Osteoblast (primary cell): ENCODE results near the gene P3H3. TPM values are rescaled to one million over a fixed set of nuclear protein-coding genes. Genes with fewer than 3 reads are reported as not detected.
"Not testable (repeated sequence)": the region's sequence is repeated elsewhere in the genome, so short reads cannot be mapped to it uniquely, and the experiment has no call there.

Source experiments
- DNase-seq: peaks from one replicate; pipeline ENCODE4 v3.0.0; 2011; ENCODE audit warnings: low spot score, mixed read lengths; ENCODE audit not compliant: insufficient read length; ENCODE audit errors: missing footprints
- H2AFZ ChIP-seq: 2 replicates; pipeline ENCODE4 v1.6.0; 2011; ENCODE audit warnings: mild to moderate bottlenecking, low read length
- H3K27ac ChIP-seq: 2 replicates; pipeline ENCODE4 v1.5.1; 2011; ENCODE audit warnings: mild to moderate bottlenecking, low read depth, low read length, moderate library complexity
- H3K27me3 ChIP-seq: 2 replicates; pipeline ENCODE4 v1.6.0; 2012; ENCODE audit warnings: mild to moderate bottlenecking, control low read depth, inconsistent platforms, low read length, moderate library complexity; ENCODE audit not compliant: insufficient read depth
- H3K36me3 ChIP-seq: 2 replicates; pipeline ENCODE4 v1.5.1; 2011; ENCODE audit warnings: mild to moderate bottlenecking, low read length, control low read depth, moderate library complexity; ENCODE audit not compliant: insufficient read depth
- H3K4me1 ChIP-seq: 2 replicates; pipeline ENCODE4 v1.5.1; 2011; ENCODE audit warnings: mild to moderate bottlenecking, low read length, control low read depth, moderate library complexity; ENCODE audit not compliant: insufficient read depth
- H3K4me2 ChIP-seq: 2 replicates; pipeline ENCODE4 v1.6.0; 2011; ENCODE audit warnings: mild to moderate bottlenecking, low read length; ENCODE audit not compliant: insufficient read depth
- H3K4me3 ChIP-seq: fragments of 200-600 bp; sonication (generic); 3 replicates; pipeline ENCODE4 v1.5.1; 2012; ENCODE audit warnings: mild to moderate bottlenecking, low read length, inconsistent platforms; ENCODE audit not compliant: insufficient read depth
- H3K79me2 ChIP-seq: 2 replicates; pipeline ENCODE4 v1.6.0; 2012; ENCODE audit warnings: mild to moderate bottlenecking, low read length, control low read depth, inconsistent platforms; ENCODE audit not compliant: insufficient read depth
- H3K9me3 ChIP-seq: 2 replicates; pipeline ENCODE4 v1.5.1; 2011; ENCODE audit warnings: low read depth, low read length, control low read depth
- H4K20me1 ChIP-seq: 2 replicates; pipeline ENCODE4 v1.6.0; 2012; ENCODE audit warnings: mild to moderate bottlenecking, low read length, control low read depth; ENCODE audit not compliant: insufficient read depth
- total RNA-seq: library from RNA; depleted of rRNA; stranded (reverse); fragments of >200 nt; gene quantifications from 2 replicates; pipeline ENCODE4 v1.2.3, GENCODE V29; 2012
- TF ChIP-seq, protein P1 (sequence below): IDR thresholded peaks from 2 replicates; pipeline ENCODE4 v1.5.1; 2011; ENCODE audit warnings: mild to moderate bottlenecking, low read depth, low read length, moderate library complexity; ENCODE audit errors: extremely low read depth

P3H3 gene
- total RNA-seq, 1 donor, result 130 TPM

DNA sequence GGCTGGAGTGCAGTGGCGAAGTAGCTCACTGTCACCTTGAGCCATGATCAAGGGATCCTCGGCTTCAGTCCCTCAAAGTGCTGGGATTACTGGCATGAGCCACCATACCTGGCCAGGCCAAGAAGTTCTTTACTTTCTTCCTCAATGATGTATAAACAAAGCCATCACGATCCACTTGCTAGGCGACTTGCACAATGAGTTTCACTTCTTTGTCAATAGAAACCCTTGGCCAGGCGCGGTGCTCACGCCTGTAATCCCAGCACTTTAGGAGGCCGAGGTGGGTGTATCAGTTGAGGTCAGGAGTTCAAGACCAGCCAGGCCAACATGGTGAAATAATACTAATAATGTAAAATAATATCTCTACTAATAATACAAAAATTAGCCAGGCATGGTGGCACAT is 59.3 kb downstream of the P3H3 start:
- peaks cover 9% of the 10 kb centered on the region for H3K4me1 ChIP-seq
- no peak overlapping the region for H3K4me3 ChIP-seq
- H4K20me1 ChIP-seq, result no peaks in the 10 kb centered on the region
- H3K4me2 ChIP-seq, result no peak overlapping the region
- H2AFZ ChIP-seq, result no peak overlapping the region
- H3K36me3 ChIP-seq, result peaks cover 11% of the 10 kb centered on the region
- DNase-seq, result no peak
- H3K9me3 ChIP-seq, result no peaks in the 10 kb centered on the region
- TF ChIP-seq, protein P1, sequence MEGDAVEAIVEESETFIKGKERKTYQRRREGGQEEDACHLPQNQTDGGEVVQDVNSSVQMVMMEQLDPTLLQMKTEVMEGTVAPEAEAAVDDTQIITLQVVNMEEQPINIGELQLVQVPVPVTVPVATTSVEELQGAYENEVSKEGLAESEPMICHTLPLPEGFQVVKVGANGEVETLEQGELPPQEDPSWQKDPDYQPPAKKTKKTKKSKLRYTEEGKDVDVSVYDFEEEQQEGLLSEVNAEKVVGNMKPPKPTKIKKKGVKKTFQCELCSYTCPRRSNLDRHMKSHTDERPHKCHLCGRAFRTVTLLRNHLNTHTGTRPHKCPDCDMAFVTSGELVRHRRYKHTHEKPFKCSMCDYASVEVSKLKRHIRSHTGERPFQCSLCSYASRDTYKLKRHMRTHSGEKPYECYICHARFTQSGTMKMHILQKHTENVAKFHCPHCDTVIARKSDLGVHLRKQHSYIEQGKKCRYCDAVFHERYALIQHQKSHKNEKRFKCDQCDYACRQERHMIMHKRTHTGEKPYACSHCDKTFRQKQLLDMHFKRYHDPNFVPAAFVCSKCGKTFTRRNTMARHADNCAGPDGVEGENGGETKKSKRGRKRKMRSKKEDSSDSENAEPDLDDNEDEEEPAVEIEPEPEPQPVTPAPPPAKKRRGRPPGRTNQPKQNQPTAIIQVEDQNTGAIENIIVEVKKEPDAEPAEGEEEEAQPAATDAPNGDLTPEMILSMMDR, result no peak
- H3K79me2 ChIP-seq, result no peaks in the 10 kb centered on the region
- H3K27me3 ChIP-seq, result no peaks in the 10 kb centered on the region
- H3K27ac ChIP-seq, result no peak overlapping the region

DNA sequence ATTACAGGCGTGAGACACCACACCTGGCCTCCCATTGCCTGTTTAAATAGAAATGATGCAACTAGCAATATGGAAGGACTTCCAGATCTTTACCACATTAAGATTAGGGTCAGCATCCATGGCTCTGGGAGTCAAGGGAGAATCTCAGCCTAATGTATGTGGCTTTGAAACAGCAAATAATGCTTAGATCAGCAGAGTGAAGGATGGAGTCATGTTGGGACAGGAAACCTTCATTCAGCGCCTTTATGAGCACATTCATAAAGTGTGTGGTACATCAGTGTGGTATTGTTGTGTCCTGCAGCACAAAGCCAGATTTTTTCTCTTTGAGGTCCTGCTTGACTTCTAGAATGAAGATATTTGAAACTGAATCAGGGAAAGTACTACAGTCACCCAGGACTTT is 60.2 kb downstream of the P3H3 start:
- DNase-seq, result no peak
- H3K27ac ChIP-seq, result no peak overlapping the region

DNA sequence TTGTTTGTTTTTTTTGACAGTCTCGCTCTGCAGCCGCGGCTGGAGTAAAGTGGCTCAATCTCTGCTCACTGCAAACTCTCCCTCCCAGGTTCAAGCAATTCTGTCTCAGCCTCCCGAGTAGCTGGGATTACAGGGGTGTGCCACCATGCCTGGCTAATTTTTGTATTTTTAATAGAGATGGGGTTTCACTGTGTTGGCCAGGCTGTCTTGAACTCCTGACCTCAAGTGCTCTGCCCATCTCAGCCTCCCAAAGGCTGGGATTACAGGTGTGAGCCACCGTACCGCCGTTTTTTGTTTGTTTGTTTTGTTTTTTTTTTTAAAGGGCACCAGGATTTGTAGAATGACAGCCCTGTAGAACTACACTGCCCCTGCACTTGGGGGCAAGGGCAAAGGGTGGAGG is 60.6 kb downstream of the P3H3 start:
- not testable (repeated sequence) for H3K27ac ChIP-seq, H3K9me3 ChIP-seq, H3K27me3 ChIP-seq, DNase-seq, H4K20me1 ChIP-seq, H3K4me1 ChIP-seq, H3K4me2 ChIP-seq, H3K79me2 ChIP-seq, H2AFZ ChIP-seq, H3K4me3 ChIP-seq, H3K36me3 ChIP-seq

More for the DNA sequence above, 60.2 kb downstream of the P3H3 start:
- H3K4me2 ChIP-seq, result no peak overlapping the region
- peaks cover 9% of the 10 kb centered on the region for H3K4me1 ChIP-seq
- peaks cover 11% of the 10 kb centered on the region for H3K36me3 ChIP-seq
- H4K20me1 ChIP-seq, result no peaks in the 10 kb centered on the region
- H3K9me3 ChIP-seq, result no peaks in the 10 kb centered on the region
- no peak overlapping the region for H3K4me3 ChIP-seq
- H2AFZ ChIP-seq, result no peak overlapping the region
- no peaks in the 10 kb centered on the region for H3K27me3 ChIP-seq
- TF ChIP-seq, protein P1, result no peak
- no peaks in the 10 kb centered on the region for H3K79me2 ChIP-seq

Other genes with a start within 250 kb of the P3H3 start
- gene CHD4, start 221.0 kb upstream of the P3H3 start, total RNA-seq, result 238 and 259 TPM in 2 replicates
- under 0.01 TPM in 1 of 2 replicates, not detected in the other for gene LPAR5, start 192.4 kb upstream of the P3H3 start, total RNA-seq
- under 0.01 and 0.36 TPM in 2 replicates for gene ACRBP, start 181.0 kb upstream of the P3H3 start, total RNA-seq
- 46.9 and 53.6 TPM in 2 replicates for gene ING4, start 165.3 kb upstream of the P3H3 start, total RNA-seq
- 19.9 and 22.4 TPM in 2 replicates for gene ZNF384, start 139.0 kb upstream of the P3H3 start, total RNA-seq
- not detected in 2 replicates for gene PIANP, start 127.6 kb upstream of the P3H3 start, total RNA-seq
- 91.9 and 98.8 TPM in 2 replicates for gene COPS7A, start 104.4 kb upstream of the P3H3 start, total RNA-seq
- 118 and 138 TPM in 2 replicates for gene MLF2, start 75.3 kb upstream of the P3H3 start, total RNA-seq
- 70.4 and 72.7 TPM in 2 replicates for gene PTMS, start 62.0 kb upstream of the P3H3 start, total RNA-seq
- gene LAG3, start 55.9 kb upstream of the P3H3 start, total RNA-seq, result not detected in 2 replicates
- 10.9 and 15.0 TPM in 2 replicates for gene CD4, start 38.9 kb upstream of the P3H3 start, total RNA-seq
- gene GPR162, start 6.6 kb upstream of the P3H3 start, total RNA-seq, result 1.4 and 5.0 TPM in 2 replicates
- 1.4 and 2.7 TPM in 2 replicates for gene GNB3, start 12.5 kb downstream of the P3H3 start, total RNA-seq
- 4.0 and 5.0 TPM in 2 replicates for gene CDCA3, start 22.9 kb downstream of the P3H3 start, total RNA-seq
- gene USP5, start 23.7 kb downstream of the P3H3 start, total RNA-seq, result 65.7 and 77.1 TPM in 2 replicates
- gene TPI1, start 39.1 kb downstream of the P3H3 start, total RNA-seq, result 385 and 553 TPM in 2 replicates
- gene SPSB2, start 44.9 kb downstream of the P3H3 start, total RNA-seq, result 11.5 and 11.9 TPM in 2 replicates
- gene LRRC23, start 76.4 kb downstream of the P3H3 start, total RNA-seq, result 7.1 and 7.6 TPM in 2 replicates
- gene ENO2, start 86.2 kb downstream of the P3H3 start, total RNA-seq, result 8.5 and 13.4 TPM in 2 replicates
- gene ATN1, start 99.6 kb downstream of the P3H3 start, total RNA-seq, result 10.3 and 14.1 TPM in 2 replicates
- gene RNU7-1, start 115.4 kb downstream of the P3H3 start, total RNA-seq, result not detected in 2 replicates
- 81.4 and 93.4 TPM in 2 replicates for gene C12orf57, start 115.6 kb downstream of the P3H3 start, total RNA-seq
- 0.29 and 0.36 TPM in 2 replicates for gene PTPN6, start 122.9 kb downstream of the P3H3 start, total RNA-seq
- gene PHB2, start 142.3 kb downstream of the P3H3 start, total RNA-seq, result 161 and 168 TPM in 2 replicates
- 21.0 and 25.3 TPM in 2 replicates for gene EMG1, start 142.5 kb downstream of the P3H3 start, total RNA-seq
- gene LPCAT3, start 190.1 kb downstream of the P3H3 start, total RNA-seq, result 20.3 and 23.6 TPM in 2 replicates
- gene C1S, start 232.3 kb downstream of the P3H3 start, total RNA-seq, result 443 and 478 TPM in 2 replicates